ENCODE results near the gene SWAP70.

SWAP70 gene

DNA sequence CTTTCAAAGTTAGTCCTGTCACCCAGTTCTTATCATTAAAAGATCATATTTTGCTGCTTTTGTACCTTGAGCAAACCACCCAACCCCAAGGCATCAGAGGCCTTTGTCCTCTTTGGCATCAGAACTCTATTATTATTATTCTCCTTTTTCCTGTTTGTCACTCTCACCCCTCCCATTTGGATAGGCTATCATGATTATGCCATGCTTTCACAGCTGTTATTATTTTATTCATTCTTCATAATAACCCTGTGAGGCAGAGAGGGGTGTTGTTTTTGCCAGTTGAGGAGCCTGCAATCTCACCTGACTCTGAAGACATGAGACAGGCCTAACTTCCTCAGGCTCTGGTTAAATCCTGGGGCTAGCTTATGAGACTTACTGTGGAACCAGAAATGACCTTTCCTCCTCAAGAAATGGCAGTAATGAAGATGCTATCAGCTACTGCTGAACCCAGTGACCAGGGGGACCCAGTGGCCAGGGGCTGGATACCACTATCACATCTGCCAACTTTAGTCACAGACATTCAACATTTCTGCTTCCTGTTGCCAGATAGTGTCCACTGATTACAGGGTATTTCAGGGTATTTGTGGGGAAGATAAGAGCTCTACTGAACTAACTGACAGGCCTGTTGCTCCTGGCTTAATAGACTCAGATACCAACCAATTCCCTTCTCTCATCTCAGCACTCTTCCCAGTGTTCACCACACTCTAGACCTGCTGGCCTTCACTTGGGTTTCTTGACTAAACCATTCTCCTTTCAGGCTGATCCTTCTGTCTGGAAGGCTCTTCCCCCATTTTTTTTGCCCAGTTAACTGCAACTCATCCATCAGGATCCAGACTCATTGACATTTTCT lies 11.8 kb upstream of the SWAP70 start:
- no peak for DNase-seq (ENCODE audit: low read depth)
- TF ChIP-seq, protein P1, sequence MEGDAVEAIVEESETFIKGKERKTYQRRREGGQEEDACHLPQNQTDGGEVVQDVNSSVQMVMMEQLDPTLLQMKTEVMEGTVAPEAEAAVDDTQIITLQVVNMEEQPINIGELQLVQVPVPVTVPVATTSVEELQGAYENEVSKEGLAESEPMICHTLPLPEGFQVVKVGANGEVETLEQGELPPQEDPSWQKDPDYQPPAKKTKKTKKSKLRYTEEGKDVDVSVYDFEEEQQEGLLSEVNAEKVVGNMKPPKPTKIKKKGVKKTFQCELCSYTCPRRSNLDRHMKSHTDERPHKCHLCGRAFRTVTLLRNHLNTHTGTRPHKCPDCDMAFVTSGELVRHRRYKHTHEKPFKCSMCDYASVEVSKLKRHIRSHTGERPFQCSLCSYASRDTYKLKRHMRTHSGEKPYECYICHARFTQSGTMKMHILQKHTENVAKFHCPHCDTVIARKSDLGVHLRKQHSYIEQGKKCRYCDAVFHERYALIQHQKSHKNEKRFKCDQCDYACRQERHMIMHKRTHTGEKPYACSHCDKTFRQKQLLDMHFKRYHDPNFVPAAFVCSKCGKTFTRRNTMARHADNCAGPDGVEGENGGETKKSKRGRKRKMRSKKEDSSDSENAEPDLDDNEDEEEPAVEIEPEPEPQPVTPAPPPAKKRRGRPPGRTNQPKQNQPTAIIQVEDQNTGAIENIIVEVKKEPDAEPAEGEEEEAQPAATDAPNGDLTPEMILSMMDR (conservative IDR thresholded peaks at IDR 0.05; ENCODE audit: low read length) = no peak
- no peak overlapping the region for H3K4me3 ChIP-seq (ENCODE audit: low read length)

DNA sequence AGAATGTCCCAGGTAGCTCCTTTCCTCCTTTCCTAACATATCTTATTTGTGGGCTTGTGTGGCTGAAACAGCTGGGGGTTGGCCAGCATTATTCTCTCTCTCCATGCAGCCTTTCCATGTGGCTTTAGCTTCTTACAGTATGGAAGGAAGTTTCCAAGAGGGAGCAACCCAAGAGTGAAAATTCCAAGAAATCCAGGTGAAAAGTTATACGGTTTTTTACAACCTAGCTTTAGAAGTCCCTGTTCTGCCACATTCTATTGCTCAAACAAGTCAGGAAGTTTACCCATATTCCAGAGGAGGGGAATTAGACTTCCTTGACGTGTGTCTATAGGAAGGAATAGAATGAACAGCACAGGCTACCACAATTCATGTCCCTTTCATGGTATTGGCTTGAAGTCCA lies 10.0 kb upstream of the SWAP70 start:
- TF ChIP-seq, protein P1 (conservative IDR thresholded peaks at IDR 0.05; ENCODE audit: low read length) = no peak
- no peak for DNase-seq (ENCODE audit: low read depth)
- no peak overlapping the region for H3K4me3 ChIP-seq (ENCODE audit: low read length)

DNA sequence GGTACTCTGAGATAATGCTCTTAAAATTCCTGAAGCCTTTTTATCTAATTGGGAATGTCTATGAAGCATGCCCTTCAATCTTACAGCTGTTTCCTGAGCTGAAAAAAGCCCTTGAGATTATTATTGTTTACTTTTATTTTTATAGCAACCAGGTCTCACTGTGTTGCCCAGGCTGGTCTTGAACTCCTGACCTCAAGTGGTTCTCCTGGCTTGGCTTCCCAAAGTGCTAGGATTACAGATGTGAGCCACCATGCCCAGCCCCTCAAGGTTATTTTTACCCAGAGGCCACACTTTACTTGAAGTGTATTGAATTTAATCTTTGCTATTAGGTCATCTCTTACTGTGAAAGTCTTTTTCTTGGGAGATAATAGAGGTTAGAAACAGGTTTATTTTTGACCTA lies 7.0 kb upstream of the SWAP70 start:
- DNase-seq (ENCODE audit: low read depth) = no peak
- TF ChIP-seq, protein P1 (conservative IDR thresholded peaks at IDR 0.05; ENCODE audit: low read length) = no peak
- H3K4me3 ChIP-seq (ENCODE audit: low read length) = no peak overlapping the region

DNA sequence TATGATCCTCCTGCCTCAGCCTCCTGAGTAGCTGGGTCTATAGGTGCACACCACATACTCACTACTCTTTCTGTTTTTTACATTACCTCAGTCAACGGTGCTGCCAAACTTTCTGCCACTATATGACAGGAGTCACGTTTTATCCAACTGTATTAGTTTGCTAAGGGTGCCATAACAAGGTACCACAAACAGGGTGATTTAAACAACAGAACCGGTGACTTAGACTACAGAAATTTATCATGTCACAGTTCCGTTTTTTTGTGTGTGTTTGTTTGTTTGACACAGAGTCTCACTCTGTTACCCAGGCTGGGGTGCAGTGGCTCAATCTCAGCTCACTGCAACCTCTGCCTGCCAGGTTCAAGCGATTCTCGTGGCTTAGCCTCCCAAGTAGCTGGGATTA lies 6.3 kb upstream of the SWAP70 start:
- H3K4me3 ChIP-seq (ENCODE audit: low read length) = no peak overlapping the region

DNA sequence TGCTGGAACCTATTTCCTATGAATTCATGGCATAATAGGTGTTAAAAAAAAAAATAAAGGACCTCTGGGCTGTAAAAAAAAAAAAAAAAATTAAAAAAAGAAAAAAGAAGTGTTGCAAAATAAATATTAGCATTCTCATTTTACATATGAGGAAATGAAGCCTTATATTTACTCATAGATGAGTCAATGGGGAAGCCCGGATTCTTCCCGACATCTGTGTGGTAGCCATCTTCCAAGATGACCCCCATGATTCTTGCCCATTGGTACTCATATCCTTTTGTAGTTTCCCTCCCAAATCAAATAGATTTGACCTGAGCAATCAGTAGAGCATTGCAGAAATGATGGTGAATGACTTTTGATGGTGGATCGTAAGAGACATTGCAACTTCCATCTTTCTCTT lies 3.0 kb upstream of the SWAP70 start:
- no peak overlapping the region for H3K4me3 ChIP-seq (ENCODE audit: low read length)
- no peak for DNase-seq (ENCODE audit: low read depth)
- TF ChIP-seq, protein P1 (conservative IDR thresholded peaks at IDR 0.05; ENCODE audit: low read length) = no peak

More for the DNA sequence above, 6.3 kb upstream of the SWAP70 start:
- DNase-seq (ENCODE audit: low read depth) = no peak
- TF ChIP-seq, protein P1 (conservative IDR thresholded peaks at IDR 0.05; ENCODE audit: low read length) = no peak

DNA sequence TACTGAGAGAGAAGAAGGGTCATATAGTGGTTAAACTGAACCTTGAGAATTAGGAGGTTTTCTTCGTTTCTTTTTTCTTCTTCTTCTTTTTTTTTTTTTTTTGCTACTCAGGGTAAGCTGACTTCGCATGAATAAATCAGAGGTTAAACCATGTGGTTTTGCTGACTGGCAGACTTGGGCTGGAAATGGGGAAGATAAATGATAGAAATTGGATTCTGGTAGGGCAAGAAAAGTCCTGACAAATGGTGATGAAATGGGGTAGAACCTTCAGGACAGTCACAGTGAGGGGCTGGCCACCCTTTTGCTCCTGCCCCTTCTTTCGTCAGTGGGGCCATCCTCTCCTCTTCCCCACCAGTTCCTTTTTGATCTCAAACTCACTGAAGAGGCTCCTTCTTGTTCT lies 1.6 kb upstream of the SWAP70 start:
- DNase-seq (ENCODE audit: low read depth) = no peak
- H3K4me3 ChIP-seq (ENCODE audit: low read length) = no peak overlapping the region
- TF ChIP-seq, protein P1 (conservative IDR thresholded peaks at IDR 0.05; ENCODE audit: low read length) = no peak
